GM10248 (cell line): ENCODE results near the gene CUBN.

ENCODE experiments used
- CTCF ChIA-PET: fragments of 300-600 bp; sonication (Branson Sonifier 250); formaldehyde crosslinking; extraction: SDS; loops from one replicate; lab custom pipeline; 2021; ENCODE audit warnings: antibody characterized with exemption; lab: Yijun Ruan, JAX
- POLR2A ChIA-PET: fragments of 350-650 bp; sonication (Branson Sonifier 250); formaldehyde crosslinking; extraction: SDS; loops from one replicate; lab custom pipeline; 2020; ENCODE audit warnings: antibody characterized with exemption; lab: Yijun Ruan, JAX
- DNase-seq: peaks from one replicate; pipeline ENCODE4 v3.0.0; 2012; ENCODE audit errors: extremely low spot score
- TF ChIP-seq, protein P1 (sequence below): IDR thresholded peaks from 2 replicates; pipeline ENCODE4 v1.5.1; 2012; ENCODE audit warnings: mild to moderate bottlenecking, low read depth; ENCODE audit errors: extremely low read depth, missing control alignments, control extremely low read depth

CUBN gene

GRCh38 chr10:16788125-16788524 lies 341.5 kb downstream of the CUBN start:
- CTCF ChIA-PET = interaction anchor here (0.7 to 0.8 kb wide), 3 partner anchors 8 to 29 kb away, joined by 3 read pairs; partner anchors contain the start of gene RSU1
- DNase-seq = no peak
- TF ChIP-seq, protein P1, sequence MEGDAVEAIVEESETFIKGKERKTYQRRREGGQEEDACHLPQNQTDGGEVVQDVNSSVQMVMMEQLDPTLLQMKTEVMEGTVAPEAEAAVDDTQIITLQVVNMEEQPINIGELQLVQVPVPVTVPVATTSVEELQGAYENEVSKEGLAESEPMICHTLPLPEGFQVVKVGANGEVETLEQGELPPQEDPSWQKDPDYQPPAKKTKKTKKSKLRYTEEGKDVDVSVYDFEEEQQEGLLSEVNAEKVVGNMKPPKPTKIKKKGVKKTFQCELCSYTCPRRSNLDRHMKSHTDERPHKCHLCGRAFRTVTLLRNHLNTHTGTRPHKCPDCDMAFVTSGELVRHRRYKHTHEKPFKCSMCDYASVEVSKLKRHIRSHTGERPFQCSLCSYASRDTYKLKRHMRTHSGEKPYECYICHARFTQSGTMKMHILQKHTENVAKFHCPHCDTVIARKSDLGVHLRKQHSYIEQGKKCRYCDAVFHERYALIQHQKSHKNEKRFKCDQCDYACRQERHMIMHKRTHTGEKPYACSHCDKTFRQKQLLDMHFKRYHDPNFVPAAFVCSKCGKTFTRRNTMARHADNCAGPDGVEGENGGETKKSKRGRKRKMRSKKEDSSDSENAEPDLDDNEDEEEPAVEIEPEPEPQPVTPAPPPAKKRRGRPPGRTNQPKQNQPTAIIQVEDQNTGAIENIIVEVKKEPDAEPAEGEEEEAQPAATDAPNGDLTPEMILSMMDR = no peak
- POLR2A ChIA-PET = no interaction called here

DNA sequence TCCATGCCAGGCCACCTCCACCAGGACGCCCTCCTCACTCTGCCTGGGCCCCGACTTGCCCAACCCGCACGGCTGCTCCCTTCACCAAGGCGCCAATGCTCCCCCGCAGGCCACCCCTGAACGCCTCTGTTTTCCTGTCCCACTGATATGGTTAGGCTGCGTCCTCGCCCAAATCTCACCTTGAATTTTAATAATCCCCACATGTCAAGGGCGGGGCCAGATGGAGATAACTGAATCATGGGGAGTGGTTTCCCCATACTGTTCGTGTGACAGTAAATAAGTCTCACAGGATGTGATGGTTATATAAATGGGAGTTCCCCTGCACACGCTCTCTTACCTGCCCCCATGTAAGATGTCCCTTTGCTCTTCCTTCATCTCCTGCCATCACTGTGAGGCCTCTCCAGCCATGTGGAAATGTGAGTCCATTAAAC lies 342.2 kb downstream of the CUBN start:
- POLR2A ChIA-PET = no interaction called here

GRCh38 chr10:16780338-16780880 lies 349.2 kb downstream of the CUBN start:
- CTCF ChIA-PET = interaction anchor here (1.0 to 2.4 kb wide), 2 partner anchors 9 to 32 kb away, joined by 5 to 7 read pairs; no protein-coding TSS in a partner anchor
- POLR2A ChIA-PET = no interaction called here
- no peak for DNase-seq
- TF ChIP-seq, protein P1 = no peak

More for the DNA sequence above, 342.2 kb downstream of the CUBN start:
- CTCF ChIA-PET = no interaction called here
- TF ChIP-seq, protein P1 = no peak
- DNase-seq = no peak

GRCh38 chr10:16779384-16779915 lies 350.2 kb downstream of the CUBN start:
- DNase-seq = peak; percentile 54
- CTCF ChIA-PET = interaction anchor here (0.9 to 2.4 kb wide), 3 partner anchors 9 to 17 kb away, joined by 3 to 7 read pairs (median 3); no protein-coding TSS in a partner anchor
- POLR2A ChIA-PET = no interaction called here
- TF ChIP-seq, protein P1 = no peak

DNA sequence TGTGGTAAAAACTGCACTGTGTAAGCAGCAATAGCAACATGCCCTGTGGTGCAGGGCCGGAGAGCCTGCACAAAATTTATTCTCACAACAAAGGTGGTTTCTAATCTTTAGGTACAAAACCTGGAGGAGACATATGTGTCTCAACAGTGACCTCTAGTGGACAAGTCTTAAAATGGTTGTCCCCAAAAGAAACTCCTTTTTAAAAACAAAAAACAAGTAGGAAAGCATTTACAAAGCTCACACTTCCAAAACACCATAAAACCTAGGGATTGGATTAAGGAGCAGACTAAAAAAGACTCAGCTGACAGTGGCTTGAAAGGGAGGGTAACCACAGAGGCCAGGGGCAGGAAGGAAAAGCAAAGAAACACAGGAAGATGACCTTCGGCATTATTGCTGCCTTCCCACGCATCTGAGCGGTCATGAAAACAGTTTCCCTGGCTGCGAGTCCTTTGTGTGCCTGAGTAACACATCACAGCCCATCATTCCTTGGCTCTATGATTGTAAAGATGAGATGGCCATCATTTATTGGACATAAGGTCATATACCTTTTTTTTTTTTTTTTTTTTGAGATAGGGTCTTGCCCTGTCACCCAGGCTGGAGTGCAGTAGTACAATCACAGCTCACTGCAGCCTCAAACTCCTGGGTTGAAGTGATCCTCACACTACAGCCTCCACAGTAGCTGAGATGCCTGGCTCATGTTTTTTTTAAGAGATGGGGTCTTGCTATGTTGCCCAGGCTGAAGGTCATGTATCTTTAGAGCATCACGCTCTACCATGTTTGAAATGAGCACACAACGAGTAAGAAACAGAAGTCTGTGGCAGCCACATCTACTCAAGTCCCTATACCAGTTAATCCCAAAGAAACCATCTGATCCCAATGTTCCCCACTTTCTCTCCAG lies 351.9 kb downstream of the CUBN start:
- ChIA-PET POLR2A (no interaction called here), CTCF (interaction anchor here (0.6 to 2.9 kb wide), 16 partner anchors 10 to 918 kb away, joined by 3 to 16 read pairs (median 4); partner anchors contain the start of genes MINDY3 and RSU1)
- TF ChIP-seq, protein P1 = peak; percentile 65
- peak; percentile 68 for DNase-seq

DNA sequence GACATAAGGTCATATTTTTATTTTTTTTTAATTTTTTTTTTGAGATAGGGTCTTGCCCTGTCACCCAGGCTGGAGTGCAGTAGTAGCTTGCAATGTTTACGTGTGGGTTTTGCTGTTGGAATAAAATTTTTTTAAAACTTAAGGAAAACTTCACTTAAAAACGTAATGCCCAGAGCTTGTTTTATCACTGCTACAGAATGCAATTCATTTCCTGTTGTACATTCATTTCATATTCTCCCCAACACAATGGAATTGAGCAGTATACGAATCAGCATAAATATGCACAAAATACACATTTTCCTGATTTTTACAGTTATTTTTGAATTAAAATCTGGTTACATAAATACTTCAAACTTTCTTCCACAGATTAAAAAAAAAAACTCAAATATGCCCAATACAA lies 352.7 kb downstream of the CUBN start:
- DNase-seq = no peak
- TF ChIP-seq, protein P1 = no peak
- POLR2A ChIA-PET = no interaction called here
- CTCF ChIA-PET = interaction anchor here (0.8 to 2.9 kb wide), 11 partner anchors 9 to 917 kb away, joined by 3 to 16 read pairs (median 4); partner anchors contain the start of gene MINDY3
